HG03571 (cell line): ENCODE data around the gene HOXA9.
A peak's percentile ranks its signal among the peaks of the same experiment; 100 is the strongest.

ENCODE experiments used
- ATAC-seq: cut with Tn5 transposase; IDR thresholded peaks from one replicate; pipeline ENCODE4 v1.9.1; 2021; ENCODE audit not compliant: unreplicated experiment

The HOXA9 gene

GRCh38 chr7:27144781-27145164 is 20.6 kb downstream of the HOXA9 start:
- no peak for ATAC-seq

DNA sequence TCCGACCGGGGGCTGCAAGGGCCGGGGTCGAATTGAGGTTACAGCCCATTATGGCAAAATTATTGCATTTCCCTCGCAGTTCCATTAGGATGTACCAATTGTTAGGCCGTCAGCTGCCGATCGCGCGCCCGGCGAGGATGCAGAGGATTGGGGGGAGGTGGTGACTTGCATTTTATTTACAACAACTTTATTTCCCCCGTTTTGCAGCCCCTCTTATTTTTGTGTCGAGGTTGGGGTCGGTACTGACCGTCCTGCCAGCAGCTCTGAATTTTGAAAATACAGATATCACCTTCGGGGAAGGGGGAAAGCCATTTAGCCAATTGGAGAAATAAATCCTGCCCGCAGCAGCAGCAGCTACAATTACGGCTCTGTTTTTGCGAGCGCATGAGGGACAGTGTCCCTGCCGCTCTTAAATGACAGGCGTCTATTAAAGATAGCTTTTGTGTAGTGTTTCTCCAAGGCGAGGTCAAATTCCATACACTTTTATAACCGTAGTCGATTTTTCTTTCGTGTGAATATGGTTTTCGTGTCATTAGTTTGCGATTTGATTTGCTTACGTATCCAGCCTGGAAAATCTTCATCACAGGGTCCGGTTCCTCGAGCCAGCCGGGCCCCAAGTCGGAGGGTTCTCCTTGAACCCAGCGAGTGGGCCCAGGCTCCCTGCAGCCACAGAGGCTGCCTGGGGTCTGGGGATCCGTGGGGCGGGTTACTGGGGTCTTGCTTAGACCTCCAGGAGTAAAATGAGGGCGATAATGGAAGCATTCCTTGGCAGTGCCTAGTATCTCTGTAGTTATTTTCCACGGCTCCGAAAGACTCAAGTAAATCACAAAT is 21.2 kb downstream of the HOXA9 start:
- ATAC-seq = no peak

DNA sequence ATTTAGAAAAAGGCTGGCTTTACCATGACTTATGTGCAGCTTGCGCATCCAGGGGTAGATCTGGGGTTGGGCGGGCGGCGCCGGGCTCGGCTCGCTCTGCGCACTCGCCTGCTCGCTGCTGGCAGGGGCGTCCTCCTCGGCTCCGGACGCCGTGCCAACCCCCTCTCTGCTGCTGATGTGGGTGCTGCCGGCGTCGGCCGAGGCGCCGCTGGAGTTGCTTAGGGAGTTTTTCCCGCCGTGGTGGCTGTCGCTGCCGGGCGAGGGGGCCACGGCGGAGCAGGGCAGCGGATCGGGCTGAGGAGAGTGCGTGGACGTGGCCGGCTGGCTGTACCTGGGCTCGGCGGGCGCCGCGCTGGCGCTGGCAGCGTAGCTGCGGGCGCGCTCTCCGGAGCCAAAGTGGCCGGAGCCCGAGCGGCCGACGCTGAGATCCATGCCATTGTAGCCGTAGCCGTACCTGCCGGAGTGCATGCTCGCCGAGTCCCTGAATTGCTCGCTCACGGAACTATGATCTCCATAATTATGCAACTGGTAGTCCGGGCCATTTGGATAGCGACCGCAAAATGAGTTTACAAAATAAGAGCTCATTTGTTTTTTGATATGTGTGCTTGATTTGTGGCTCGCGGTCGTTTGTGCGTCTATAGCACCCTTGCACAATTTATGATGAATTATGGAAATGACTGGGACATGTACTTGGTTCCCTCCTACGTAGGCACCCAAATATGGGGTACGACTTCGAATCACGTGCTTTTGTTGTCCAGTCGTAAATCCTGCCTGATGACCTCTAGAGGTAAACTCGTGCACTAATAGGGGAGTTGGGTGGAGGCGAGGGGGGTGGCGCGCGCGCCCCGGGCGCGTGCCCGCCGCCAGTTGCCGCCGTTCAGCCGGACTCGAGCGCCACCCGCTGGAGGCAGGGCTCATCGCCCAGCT is 22.1 kb downstream of the HOXA9 start, which contains the start of gene HOXA5:
TSS of gene HOXA5 (minus strand) at position 659 of the 927 bp plus-strand sequence. CDS start at position 585, 74 bp downstream.
- peak; percentile 76 for ATAC-seq

GRCh38 chr7:27142580-27143022 is 22.7 kb downstream of the HOXA9 start:
- no peak for ATAC-seq

DNA sequence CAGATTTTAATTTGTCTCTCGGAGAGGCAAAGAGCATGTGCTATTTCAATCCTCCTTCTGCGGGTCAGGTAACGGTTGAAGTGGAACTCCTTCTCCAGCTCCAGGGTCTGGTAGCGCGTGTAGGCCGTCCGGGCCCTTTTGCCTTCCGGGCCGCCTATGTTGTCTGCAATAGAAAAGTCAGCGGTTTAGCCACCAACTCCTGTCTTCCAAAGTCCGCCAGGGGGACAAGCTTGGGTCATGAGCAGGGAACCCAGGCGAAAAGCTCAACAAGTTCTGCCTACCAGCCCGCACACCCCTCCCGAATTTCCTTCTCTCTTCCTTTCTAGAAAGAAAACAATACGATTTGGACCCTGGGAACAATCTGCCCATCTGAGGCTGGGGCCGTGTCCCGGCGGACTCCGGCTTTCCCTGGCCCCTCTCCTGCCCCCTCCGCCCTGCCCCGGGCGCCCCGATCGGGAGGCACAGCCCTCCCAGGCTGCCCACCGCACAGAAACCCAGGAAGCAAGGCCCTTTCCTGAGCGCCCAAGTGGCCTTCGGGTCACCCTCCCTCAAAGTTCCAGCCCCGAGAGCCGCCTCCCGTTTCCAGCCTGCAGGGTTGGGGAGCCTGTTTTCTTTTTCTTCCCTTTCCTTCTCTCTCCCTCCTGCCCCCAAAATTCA is 23.3 kb downstream of the HOXA9 start:
- ATAC-seq = no peak

GRCh38 chr7:27141137-27141922 is 24.0 kb downstream of the HOXA9 start:
- ATAC-seq = no peak

GRCh38 chr7:27140126-27140857 is 25.0 kb downstream of the HOXA9 start:
- ATAC-seq = no peak

DNA sequence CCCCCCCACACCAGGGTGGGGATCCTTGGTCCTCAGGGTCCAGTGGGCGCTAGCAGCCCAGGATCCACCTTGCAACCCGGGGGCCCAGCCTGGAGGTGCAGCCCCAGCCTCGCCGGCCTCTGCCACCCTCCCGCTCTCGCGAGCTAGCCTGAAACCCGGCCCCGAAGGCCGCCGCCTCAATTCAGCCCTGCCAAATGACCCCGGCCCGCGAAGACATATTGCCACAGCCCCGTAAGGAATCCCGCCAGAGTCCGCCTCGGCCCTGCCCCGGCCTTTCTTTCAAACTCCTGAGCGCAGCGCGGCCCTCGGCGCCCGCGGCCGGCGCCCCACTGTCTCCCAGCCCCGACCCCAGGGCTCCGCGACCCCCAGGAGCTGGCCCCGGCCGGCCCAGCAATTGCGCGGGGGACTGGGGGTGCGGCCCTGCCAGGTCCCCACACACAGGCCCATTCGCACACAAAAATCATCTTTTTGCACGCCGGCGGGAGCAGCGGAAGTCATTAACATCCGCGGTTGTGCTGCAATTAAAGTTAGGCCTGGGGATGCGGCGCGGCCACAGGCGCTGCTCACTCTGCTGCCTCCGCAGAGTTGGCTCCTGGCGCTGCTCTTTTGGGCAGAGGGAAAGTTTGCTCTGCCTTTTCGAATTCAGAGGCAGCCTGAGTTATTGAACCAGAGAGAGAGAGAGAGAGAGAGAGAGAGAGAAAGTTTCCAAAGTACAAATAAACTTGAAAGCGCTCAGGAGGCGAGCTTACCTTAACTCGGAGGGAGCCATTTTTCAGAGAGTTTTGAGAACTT is 25.8 kb downstream of the HOXA9 start:
- no peak for ATAC-seq

DNA sequence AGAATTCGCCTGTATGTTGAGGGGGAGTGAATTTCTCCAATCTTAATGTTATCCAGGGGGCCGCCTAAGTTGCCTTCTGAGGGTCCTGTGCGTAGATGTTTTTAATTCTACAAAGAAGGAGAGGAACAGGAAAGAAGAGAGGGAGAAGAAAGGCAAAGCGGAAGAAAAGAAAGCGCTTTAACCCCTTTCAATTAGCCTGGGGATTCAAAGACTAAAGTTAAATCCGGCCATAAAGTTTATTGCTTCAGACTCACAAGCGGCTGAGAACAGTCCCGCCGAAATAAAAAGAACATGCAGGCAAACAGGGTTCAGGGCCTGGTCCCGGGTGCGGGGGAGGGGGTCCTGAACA is 26.4 kb downstream of the HOXA9 start:
- no peak for ATAC-seq

- no peak for ATAC-seq
These were observed 26.9 kb downstream of the HOXA9 start for GRCh38 chr7:27138472-27138871.

GRCh38 chr7:27137640-27138315 is 27.6 kb downstream of the HOXA9 start:
- ATAC-seq = no peak

GRCh38 chr7:27134392-27134791 is 30.9 kb downstream of the HOXA9 start:
- ATAC-seq = no peak

DNA sequence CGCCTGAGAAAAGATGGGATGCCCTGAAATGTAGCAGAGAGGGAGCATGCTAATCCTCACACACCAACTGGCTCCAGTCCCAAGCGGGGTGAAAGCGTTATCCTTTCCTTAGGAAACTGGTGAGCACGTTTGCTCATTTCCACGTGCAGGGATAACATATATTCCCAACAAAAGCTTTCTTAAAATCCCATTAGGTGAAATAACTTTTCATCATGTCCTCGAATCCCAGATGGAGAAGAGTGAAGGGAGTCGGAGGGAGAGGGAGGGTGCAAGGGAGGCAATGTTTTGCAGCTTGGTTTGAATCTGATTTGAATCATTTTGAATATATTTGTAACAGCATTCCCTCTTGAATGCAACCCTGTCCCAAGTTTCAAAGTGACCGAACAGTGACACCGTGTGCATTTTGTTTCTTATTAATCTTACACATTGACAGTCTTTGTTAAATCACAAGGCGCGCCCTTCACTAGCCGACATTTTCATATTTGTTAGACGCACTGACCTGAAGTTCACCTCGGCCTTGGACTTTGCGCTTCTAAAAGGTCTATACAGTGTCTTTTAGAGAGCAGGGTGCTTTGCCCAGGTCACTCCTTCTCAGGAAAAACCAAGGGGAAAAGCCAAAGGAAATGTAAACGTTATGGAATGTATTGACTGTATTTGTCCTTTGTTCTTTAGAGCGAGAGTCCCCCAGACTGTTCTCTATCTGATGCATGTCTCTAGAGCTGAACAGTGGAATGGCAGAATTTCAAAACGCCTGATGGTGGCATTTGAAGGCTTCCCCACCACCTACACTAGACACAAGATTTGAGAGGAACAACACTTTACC is 31.7 kb downstream of the HOXA9 start:
- no peak for ATAC-seq

GRCh38 chr7:27132978-27133377 is 32.4 kb downstream of the HOXA9 start:
- no peak for ATAC-seq

DNA sequence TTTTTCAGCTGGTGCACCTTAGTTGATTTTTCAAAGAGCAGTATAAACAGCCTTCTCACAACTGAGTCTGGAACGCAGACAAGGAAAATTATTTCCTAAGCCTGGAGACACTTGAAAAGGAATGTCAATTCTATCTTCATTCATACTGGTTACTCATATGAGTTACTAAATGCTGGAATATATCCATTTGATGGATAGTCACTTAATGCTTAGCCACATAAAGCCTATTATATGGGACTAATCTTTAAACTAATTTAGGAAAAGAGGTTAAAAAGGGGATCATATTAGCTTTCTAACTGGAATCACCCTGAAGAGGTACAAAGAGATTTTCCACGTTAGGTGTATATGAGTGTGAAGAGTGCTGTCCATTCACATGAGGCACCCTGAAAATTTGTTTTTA is 33.1 kb downstream of the HOXA9 start:
- ATAC-seq = no peak

DNA sequence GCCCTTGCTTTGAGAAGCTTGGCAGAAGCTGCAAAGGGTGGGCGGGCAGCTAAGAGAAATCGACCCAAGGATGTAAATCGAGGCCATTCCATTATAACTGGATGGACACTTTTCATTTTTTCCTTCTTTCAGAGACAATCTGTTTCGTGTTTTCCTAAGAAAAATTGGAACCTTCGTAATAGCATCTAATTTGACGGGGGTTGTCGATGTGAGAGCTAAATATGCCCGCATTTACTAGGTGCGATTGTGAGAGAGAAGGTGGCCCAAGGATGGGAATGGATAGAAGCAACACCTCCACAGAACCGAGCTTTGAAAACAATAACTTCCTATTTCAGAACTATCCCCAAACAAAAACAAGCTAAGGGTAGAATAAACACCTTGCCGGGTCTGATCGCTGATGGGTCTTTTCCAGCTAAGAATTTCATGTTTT is 33.9 kb downstream of the HOXA9 start:
- ATAC-seq = no peak

- no peak for ATAC-seq
These were observed 34.6 kb downstream of the HOXA9 start, which contains the start of gene HOXA4 for GRCh38 chr7:27130540-27131389. TSS of gene HOXA4 (minus strand) at chr7:27130757. CDS start at chr7:27130733, 24 bp downstream.
